H1 (cell line): ENCODE results near the gene RAB11FIP3. TPM values are rescaled to one million over a fixed set of nuclear protein-coding genes. Genes with fewer than 3 reads are reported as not detected.

Source experiments
- CTCF ChIA-PET: fragments of 300-600 bp; sonication (Branson Sonifier 250); formaldehyde crosslinking; loops from one replicate; lab custom pipeline; 2021; ENCODE audit not compliant: partially characterized antibody; lab: Charles Lee
- POLR2A ChIA-PET: fragments of 300-600 bp; sonication (Branson Sonifier 250); formaldehyde crosslinking; loops from one replicate; lab custom pipeline; 2021; ENCODE audit warnings: inconsistent platforms; ENCODE audit not compliant: partially characterized antibody; lab: Charles Lee
- DNase-seq, 2 experiments: peaks; one replicate each; pipeline versions ENCODE4 v3.0.0 to v3.0.0-alpha.2; 2010 to 2022; ENCODE audit warnings: low spot score in 2 of 2, low read depth in 1 of 2, mixed read lengths in 1 of 2
- FAIRE-seq: peaks from 2 replicates; lab custom pipeline; 2011; peaks lifted over from hg19 to GRCh38; lab: Jason Lieb, UNC
- H2AFZ ChIP-seq: 2 replicates; pipeline ENCODE4 v1.8.1; 2012; ENCODE audit warnings: low read length, inconsistent platforms
- H2AK5ac ChIP-seq: 2 replicates; pipeline ENCODE4 v1.6.1; 2013; ENCODE audit warnings: low read depth, low read length
- H2BK120ac ChIP-seq: replicated peaks from 2 replicates; pipeline ENCODE3; 2013; ENCODE audit warnings: low read depth, low read length, inconsistent platforms
- H2BK12ac ChIP-seq: 2 replicates; pipeline ENCODE4 v1.6.1; 2013; ENCODE audit warnings: low read depth, low read length
- H2BK15ac ChIP-seq: 2 replicates; pipeline ENCODE4 v1.6.1; 2013; ENCODE audit warnings: low read length
- H2BK20ac ChIP-seq: 2 replicates; pipeline ENCODE4 v1.6.1; 2013; ENCODE audit warnings: low read length
- H2BK5ac ChIP-seq: 2 replicates; pipeline ENCODE4 v1.6.1; 2013; ENCODE audit warnings: low read depth, low read length
- H3K14ac ChIP-seq: 2 replicates; pipeline ENCODE4 v1.6.1; 2013; ENCODE audit warnings: inconsistent platforms; ENCODE audit not compliant: insufficient read length
- H3K18ac ChIP-seq: 2 replicates; pipeline ENCODE4 v1.6.1; 2013; ENCODE audit warnings: low read length; ENCODE audit errors: extremely low read depth
- H3K23ac ChIP-seq: 2 replicates; pipeline ENCODE4 v1.6.1; 2013; ENCODE audit warnings: inconsistent platforms; ENCODE audit not compliant: insufficient read length
- H3K23me2 ChIP-seq: 2 replicates; pipeline ENCODE4 v1.6.1; 2013; ENCODE audit warnings: low read depth, low read length
- H3K27ac ChIP-seq: 2 replicates; pipeline ENCODE4 v1.6.1; 2011; ENCODE audit warnings: low read depth, low read length, inconsistent platforms
- H3K27me3 ChIP-seq, 4 experiments: replicated peaks in 1 of 4; 1 replicate in 1 of 4; 2 replicates in 3 of 4; pipeline versions ENCODE4 v1.6.1 to v1.8.1; 2011 to 2013; ENCODE audit warnings: low read length in 3 of 4, mild to moderate bottlenecking in 3 of 4, inconsistent platforms in 2 of 4, mixed read lengths in 2 of 4, moderate library complexity in 1 of 4; ENCODE audit not compliant: control insufficient read depth in 3 of 4, insufficient read depth in 3 of 4; ENCODE audit errors: extremely low read depth in 1 of 4
- H3K36me3 ChIP-seq, 4 experiments: 2 replicates each; pipeline versions ENCODE4 v1.6.1 to v1.8.1; 2011 to 2013; ENCODE audit warnings: mild to moderate bottlenecking in 4 of 4, low read length in 3 of 4, moderate library complexity in 2 of 4, control low read depth in 1 of 4, inconsistent platforms in 1 of 4; ENCODE audit not compliant: insufficient read depth in 4 of 4, control insufficient read depth in 2 of 4
- H3K4ac ChIP-seq: replicated peaks from 2 replicates; pipeline ENCODE3; 2013; ENCODE audit warnings: low read length, low read depth, mixed read lengths, inconsistent platforms; ENCODE audit not compliant: insufficient read length
- H3K4me1 ChIP-seq, 4 experiments: replicated peaks in 1 of 4; 1 replicate in 1 of 4; 2 replicates in 3 of 4; pipeline versions ENCODE4 v1.6.1 to v1.8.1; 2011 to 2013; ENCODE audit warnings: low read length in 3 of 4, inconsistent platforms in 2 of 4, mixed read lengths in 1 of 4; ENCODE audit not compliant: insufficient read depth in 4 of 4, control insufficient read depth in 3 of 4
- H3K4me2 ChIP-seq, 2 experiments: 2 replicates each; pipeline versions ENCODE4 v1.6.1 to v1.8.1; 2011 to 2013; ENCODE audit warnings: low read depth in 2 of 2, low read length in 2 of 2, control low read depth in 1 of 2, inconsistent platforms in 1 of 2, mild to moderate bottlenecking in 1 of 2; ENCODE audit not compliant: insufficient read depth in 1 of 2
- H3K4me3 ChIP-seq, 4 experiments: fragments of 200-600, 300-600 bp in 1 of 4; sonication (generic), shearing (Covaris generic), sonication (Bioruptor Twin) in 1 of 4; 2 replicates each; pipeline versions ENCODE4 v1.5.1 to v1.8.1; 2011 to 2016; ENCODE audit warnings: low read length in 4 of 4, low read depth in 3 of 4, control low read depth in 2 of 4, inconsistent platforms in 2 of 4, mild to moderate bottlenecking in 2 of 4, mixed read lengths in 1 of 4, moderate library complexity in 1 of 4; ENCODE audit not compliant: insufficient read depth in 2 of 4; ENCODE audit errors: extremely low read depth in 1 of 4
- H3K56ac ChIP-seq: replicated peaks from 2 replicates; pipeline ENCODE3; 2013; ENCODE audit warnings: low read depth, mild to moderate bottlenecking, mixed read lengths, low read length, inconsistent platforms; ENCODE audit not compliant: insufficient read length
- H3K79me1 ChIP-seq: 2 replicates; pipeline ENCODE4 v1.6.1; 2013; ENCODE audit warnings: low read depth, low read length, control low read depth
- H3K79me2 ChIP-seq, 2 experiments: 2 replicates each; pipeline versions ENCODE4 v1.6.1 to v1.8.1; 2012 to 2013; ENCODE audit warnings: low read length in 2 of 2, mild to moderate bottlenecking in 2 of 2, inconsistent platforms in 1 of 2; ENCODE audit not compliant: insufficient read depth in 2 of 2, control insufficient read depth in 1 of 2
- H3K9ac ChIP-seq, 4 experiments: replicated peaks in 1 of 4; 1 replicate in 1 of 4; 2 replicates in 3 of 4; pipeline versions ENCODE4 v1.6.1 to v1.8.1; 2011 to 2013; ENCODE audit warnings: low read depth in 3 of 4, low read length in 3 of 4, control low read depth in 2 of 4, mild to moderate bottlenecking in 2 of 4, moderate library complexity in 2 of 4, inconsistent platforms in 1 of 4; ENCODE audit errors: extremely low read depth in 1 of 4
- H3K9me3 ChIP-seq, 2 experiments: 2 replicates each; pipeline versions ENCODE4 v1.6.1 to v1.8.1; 2012 to 2013; ENCODE audit warnings: mild to moderate bottlenecking in 2 of 2, moderate library complexity in 2 of 2, control low read depth in 1 of 2, inconsistent platforms in 1 of 2, low read depth in 1 of 2, low read length in 1 of 2, mixed read lengths in 1 of 2; ENCODE audit not compliant: insufficient read depth in 2 of 2
- H4K20me1 ChIP-seq, 2 experiments: replicated peaks in 1 of 2; 2 replicates each; pipeline versions ENCODE3 to v1.8.1; 2011 to 2013; ENCODE audit warnings: inconsistent platforms in 2 of 2, low read length in 2 of 2, mild to moderate bottlenecking in 1 of 2; ENCODE audit not compliant: insufficient read depth in 2 of 2, control insufficient read depth in 1 of 2
- H4K5ac ChIP-seq: 2 replicates; pipeline ENCODE4 v1.6.1; 2013; ENCODE audit warnings: low read length, low read depth, mixed read lengths, inconsistent platforms; ENCODE audit not compliant: insufficient read length
- H4K8ac ChIP-seq: 2 replicates; pipeline ENCODE4 v1.8.0; 2013; ENCODE audit warnings: mild to moderate bottlenecking, moderate library complexity, low read length, inconsistent platforms; ENCODE audit not compliant: insufficient read depth; ENCODE audit errors: extremely low read depth
- H4K91ac ChIP-seq: replicated peaks from 2 replicates; pipeline ENCODE3; 2013; ENCODE audit warnings: low read length, mixed read lengths, inconsistent platforms; ENCODE audit not compliant: insufficient read length
- EZH2 ChIP-seq: fragments of 200-600 bp; sonication (generic); IDR thresholded peaks from 2 replicates; pipeline ENCODE4 v1.7.1; 2012; ENCODE audit warnings: low read depth, mild to moderate bottlenecking, moderate library complexity, low read length, inconsistent platforms; ENCODE audit not compliant: severe bottlenecking
- FOSL1 ChIP-seq: IDR thresholded peaks from 2 replicates; pipeline ENCODE4 v1.6.1; 2011; ENCODE audit warnings: mild to moderate bottlenecking, low read depth, low read length, moderate library complexity; ENCODE audit not compliant: insufficient read depth
- JUN ChIP-seq: IDR thresholded peaks from 2 replicates; pipeline ENCODE4 v1.6.1; 2011; ENCODE audit warnings: low read depth, mild to moderate bottlenecking, improper control_type of control experiment, low read length
- JUND ChIP-seq: IDR thresholded peaks from 2 replicates; pipeline ENCODE4 v1.6.1; 2011; ENCODE audit warnings: mild to moderate bottlenecking, improper control_type of control experiment, low read length
- POLR2A ChIP-seq, 2 experiments: IDR thresholded peaks; 1 replicate in 1 of 2; 2 replicates in 1 of 2; pipeline ENCODE4 v1.6.1; 2011; ENCODE audit warnings: low read depth in 2 of 2, low read length in 2 of 2, mild to moderate bottlenecking in 2 of 2; ENCODE audit errors: control extremely low read depth in 1 of 2
- POLR2AphosphoS5 ChIP-seq: IDR thresholded peaks from 2 replicates; pipeline ENCODE4 v1.6.1; 2011; ENCODE audit warnings: low read depth, low read length
- POU5F1 ChIP-seq: IDR thresholded peaks from 2 replicates; pipeline ENCODE4 v1.6.1; 2011; ENCODE audit warnings: low read depth, mild to moderate bottlenecking, low read length, moderate library complexity
- RFX5 ChIP-seq: IDR thresholded peaks from 2 replicates; pipeline ENCODE4 v1.6.1; 2011; ENCODE audit warnings: low read depth, low read length, improper control_type of control experiment, borderline replicate concordance
- SAP30 ChIP-seq: fragments of 300-600 bp; sonication (generic); IDR thresholded peaks from 2 replicates; pipeline ENCODE4 v1.7.1; 2012; ENCODE audit warnings: low read length, moderate library complexity, mild to moderate bottlenecking, inconsistent platforms; ENCODE audit not compliant: insufficient read depth, insufficient replicate concordance
- TCF12 ChIP-seq: IDR thresholded peaks from 2 replicates; pipeline ENCODE4 v1.6.1; 2011; ENCODE audit warnings: low read depth, mild to moderate bottlenecking, low read length
- WGBS, 2 experiments: shearing (Covaris generic) in 1 of 2; methylation state at CpG; one replicate each; pipeline versions ENCODE4 v1.1.6 to v1.1.7; 2013 to 2015; ENCODE audit warnings: low lambda C conversion rate in 2 of 2, mixed read lengths in 2 of 2, inconsistent platforms in 1 of 2, low coverage in 1 of 2, missing lambda C conversion rate in 1 of 2; ENCODE audit not compliant: insufficient replicate concordance in 2 of 2, insufficient coverage in 1 of 2, insufficient read length in 1 of 2; ENCODE audit errors: extremely low coverage in 1 of 2, missing lambda C conversion rate in 1 of 2; 5-methylcytosine and 5-hydroxymethylcytosine counted together
- polyA plus RNA-seq, 7 experiments: library from polyadenylated mRNA; depleted of rRNA in 3 of 7; stranded (reverse) in 5 of 7; unstranded in 2 of 7; fragments of >200 nt in 5 of 7; fragments of 200-250 nt in 2 of 7; gene quantifications; 1 replicate in 5 of 7; 2 replicates in 1 of 7; 4 replicates in 1 of 7; pipeline versions ENCODE4 v1.2.1 to v1.2.3, GENCODE V29; 2011 to 2013; ENCODE audit warnings: missing spikeins in 2 of 7, mixed read lengths in 2 of 7
- total RNA-seq: library from RNA; stranded (reverse); fragmentation: NEBNext Ultra II Directional; extraction: Animal tissue kit (Norgen Biotek cat#: 25700); gene quantifications from 2 replicates; pipeline ENCODE4 v1.2.1, GENCODE V29; 2021
- TF ChIP-seq, protein P1 (sequence below), 3 experiments: IDR thresholded peaks; 1 replicate in 2 of 3; 2 replicates in 1 of 3; pipeline versions ENCODE4 v1.5.1 to v1.6.1; 2011; ENCODE audit warnings: low read length in 3 of 3, mild to moderate bottlenecking in 3 of 3, inconsistent platforms in 2 of 3, low read depth in 1 of 3, moderate library complexity in 1 of 3; ENCODE audit not compliant: insufficient read depth in 1 of 3; ENCODE audit errors: control extremely low read depth in 1 of 3

The RAB11FIP3 gene
- total and polyA plus RNA-seq, 2 of the 8 experiments (the other 6 are each of a cell fraction or from before 2014, with no cell fraction given), result 9.3 to 35.2 TPM

DNA sequence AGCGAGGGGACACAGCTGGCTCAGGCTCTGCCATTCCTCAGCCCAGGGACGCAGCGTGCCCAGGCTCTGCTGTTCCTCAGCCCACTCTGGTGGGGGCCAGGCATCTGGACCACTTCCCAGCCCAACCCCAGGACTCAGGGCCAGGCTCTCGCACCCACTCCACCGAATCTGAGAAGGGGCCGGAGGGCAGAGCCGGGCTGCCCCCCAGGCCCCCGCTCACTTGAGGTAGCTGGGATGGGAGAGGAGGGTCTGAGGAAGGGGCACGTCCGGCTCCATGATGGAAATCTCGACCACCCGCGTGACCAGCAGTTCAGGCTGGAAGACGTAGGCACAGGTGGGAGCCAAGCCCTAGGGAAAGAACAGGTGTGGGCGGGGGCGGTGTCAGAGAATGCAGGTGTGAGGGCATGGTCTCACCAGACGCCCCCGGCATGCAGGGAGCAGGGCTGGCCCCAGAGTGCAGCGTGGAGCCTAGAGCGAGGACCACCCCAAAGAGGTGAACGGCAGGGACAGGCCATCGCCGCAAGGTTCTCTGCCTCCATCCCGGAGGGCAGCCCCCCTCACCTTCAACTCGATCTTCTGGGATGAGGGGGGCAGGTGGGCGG lies 48.5 kb upstream of the RAB11FIP3 start:
- H3K18ac ChIP-seq, result no peak overlapping the region
- H2AK5ac ChIP-seq, result no peak overlapping the region
- no peak overlapping the region for H2BK120ac ChIP-seq
- H3K23me2 ChIP-seq, result peaks cover 2% of the 10 kb centered on the region; the same call in 1 of the 2 replicates
- H3K23ac ChIP-seq, result no peak overlapping the region
- no peak overlapping the region for H3K4me2 ChIP-seq
- TF ChIP-seq EZH2 (no peak), JUND (no peak), RFX5 (no peak), JUN (no peak), POLR2AphosphoS5 (no peak), TCF12 (no peak), FOSL1 (no peak), POU5F1 (no peak), SAP30 (no peak), POLR2A (IDR thresholded peaks at IDR 0.05; ENCODE audit: control extremely low read depth in 1 of 2, low read depth in 2 of 2, low read length in 2 of 2) (no peak)
- TF ChIP-seq, protein P1, sequence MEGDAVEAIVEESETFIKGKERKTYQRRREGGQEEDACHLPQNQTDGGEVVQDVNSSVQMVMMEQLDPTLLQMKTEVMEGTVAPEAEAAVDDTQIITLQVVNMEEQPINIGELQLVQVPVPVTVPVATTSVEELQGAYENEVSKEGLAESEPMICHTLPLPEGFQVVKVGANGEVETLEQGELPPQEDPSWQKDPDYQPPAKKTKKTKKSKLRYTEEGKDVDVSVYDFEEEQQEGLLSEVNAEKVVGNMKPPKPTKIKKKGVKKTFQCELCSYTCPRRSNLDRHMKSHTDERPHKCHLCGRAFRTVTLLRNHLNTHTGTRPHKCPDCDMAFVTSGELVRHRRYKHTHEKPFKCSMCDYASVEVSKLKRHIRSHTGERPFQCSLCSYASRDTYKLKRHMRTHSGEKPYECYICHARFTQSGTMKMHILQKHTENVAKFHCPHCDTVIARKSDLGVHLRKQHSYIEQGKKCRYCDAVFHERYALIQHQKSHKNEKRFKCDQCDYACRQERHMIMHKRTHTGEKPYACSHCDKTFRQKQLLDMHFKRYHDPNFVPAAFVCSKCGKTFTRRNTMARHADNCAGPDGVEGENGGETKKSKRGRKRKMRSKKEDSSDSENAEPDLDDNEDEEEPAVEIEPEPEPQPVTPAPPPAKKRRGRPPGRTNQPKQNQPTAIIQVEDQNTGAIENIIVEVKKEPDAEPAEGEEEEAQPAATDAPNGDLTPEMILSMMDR (IDR thresholded peaks at IDR 0.05; ENCODE audit: control extremely low read depth in 1 of 3, insufficient read depth in 1 of 3, low read depth in 1 of 3, low read length in 3 of 3), result no peak
- no peak overlapping the region for H3K4ac ChIP-seq
- H3K27ac ChIP-seq, result no peak overlapping the region
- 97% methylated on average over 20 of the region's 26 CpGs; no CpG with 5 or more reads in 1 of the 2 experiments for WGBS, 2 experiments
- POLR2A ChIA-PET, result no interaction called here
- FAIRE-seq (no peak), DNase-seq (no peak)
- H2BK12ac ChIP-seq, result no peak overlapping the region
- H3K36me3 ChIP-seq, result peaks cover 21 to 54% (median 28%) of the 10 kb centered on the region in 4 experiments
- H4K91ac ChIP-seq, result no peak overlapping the region
- H2BK5ac ChIP-seq, result no peak overlapping the region
- no peak overlapping the region; the same call in none of the 2 replicates for H4K8ac ChIP-seq
- H3K4me3 ChIP-seq, result no peak overlapping the region
- peaks cover 5 to 19% (median 10%) of the 10 kb centered on the region in 4 experiments for H3K4me1 ChIP-seq
- peaks cover 4% of the 10 kb centered on the region; the same call in 1 of the 2 replicates for H3K79me1 ChIP-seq
- peaks cover 18 to 41% of the 10 kb centered on the region in 2 experiments for H4K20me1 ChIP-seq
- H3K9me3 ChIP-seq, result no peaks in the 10 kb centered on the region
- no peak overlapping the region for H2BK15ac ChIP-seq
- no peak overlapping the region for H2BK20ac ChIP-seq
- CTCF ChIA-PET, result interaction anchor here (0.8 to 1.6 kb wide), 2 partner anchors 25 to 114 kb away, joined by 3 to 4 read pairs; partner anchors contain the start of gene DECR2
- no peaks in the 10 kb centered on the region for H3K27me3 ChIP-seq
- H3K9ac ChIP-seq, result no peak overlapping the region
- H3K79me2 ChIP-seq, result peaks cover 0 to 24% of the 10 kb centered on the region in 2 experiments; a peak in 2 of 4 replicates
- no peak overlapping the region for H3K56ac ChIP-seq
- no peak overlapping the region for H2AFZ ChIP-seq
- H3K14ac ChIP-seq, result no peak overlapping the region
- H4K5ac ChIP-seq, result no peak overlapping the region
